Measurements from ENCODE around the gene ZBTB34.

Gene ZBTB34

GRCh38 chr9:126925876-126926275, 65.4 kb downstream of the ZBTB34 start:
- DNase-seq (ENCODE audit: low spot score) = no peak

- no peak for DNase-seq (ENCODE audit: low spot score)
These were observed 65.9 kb downstream of the ZBTB34 start for GRCh38 chr9:126926364-126926763.

- DNase-seq (ENCODE audit: low spot score) = no peak
These were observed 67.0 kb downstream of the ZBTB34 start for GRCh38 chr9:126927419-126927818.

GRCh38 chr9:126932871-126933321, 72.5 kb downstream of the ZBTB34 start:
- DNase-seq (ENCODE audit: low spot score) = no peak

GRCh38 chr9:126933334-126933980, 73.0 kb downstream of the ZBTB34 start:
- no peak for DNase-seq (ENCODE audit: low spot score)

GRCh38 chr9:126934441-126934840, 74.0 kb downstream of the ZBTB34 start:
- no peak for DNase-seq (ENCODE audit: low spot score)

Data from CD4-positive, alpha-beta T cell treated with Interleukin-2 at 100 ng/mL for 4 hours (primary cell).